ENCODE measurements around the gene CNOT4. TPM values are rescaled to one million over a fixed set of nuclear protein-coding genes. Genes with fewer than 3 reads are reported as not detected.

The CNOT4 gene
- total RNA-seq, 6 experiments from 2014 or later = 23.2 to 27.3 (median 25.1) TPM

- peaks cover 13% of the 10 kb centered on the region for H3K4me1 Mint-ChIP-seq (ENCODE audit: low read depth)
- H3K4me3 Mint-ChIP-seq = no peak overlapping the region
- peaks cover 8% of the 10 kb centered on the region; the same call in 1 of the 2 replicates for H3K36me3 Mint-ChIP-seq (ENCODE audit: low read depth)
- no peak overlapping the region for H3K27ac Mint-ChIP-seq
- TF ChIP-seq, protein P1, sequence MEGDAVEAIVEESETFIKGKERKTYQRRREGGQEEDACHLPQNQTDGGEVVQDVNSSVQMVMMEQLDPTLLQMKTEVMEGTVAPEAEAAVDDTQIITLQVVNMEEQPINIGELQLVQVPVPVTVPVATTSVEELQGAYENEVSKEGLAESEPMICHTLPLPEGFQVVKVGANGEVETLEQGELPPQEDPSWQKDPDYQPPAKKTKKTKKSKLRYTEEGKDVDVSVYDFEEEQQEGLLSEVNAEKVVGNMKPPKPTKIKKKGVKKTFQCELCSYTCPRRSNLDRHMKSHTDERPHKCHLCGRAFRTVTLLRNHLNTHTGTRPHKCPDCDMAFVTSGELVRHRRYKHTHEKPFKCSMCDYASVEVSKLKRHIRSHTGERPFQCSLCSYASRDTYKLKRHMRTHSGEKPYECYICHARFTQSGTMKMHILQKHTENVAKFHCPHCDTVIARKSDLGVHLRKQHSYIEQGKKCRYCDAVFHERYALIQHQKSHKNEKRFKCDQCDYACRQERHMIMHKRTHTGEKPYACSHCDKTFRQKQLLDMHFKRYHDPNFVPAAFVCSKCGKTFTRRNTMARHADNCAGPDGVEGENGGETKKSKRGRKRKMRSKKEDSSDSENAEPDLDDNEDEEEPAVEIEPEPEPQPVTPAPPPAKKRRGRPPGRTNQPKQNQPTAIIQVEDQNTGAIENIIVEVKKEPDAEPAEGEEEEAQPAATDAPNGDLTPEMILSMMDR (IDR thresholded peaks at IDR 0.05) = no peak
- DNase-seq = no peak
- H3K9me3 Mint-ChIP-seq = no peaks in the 10 kb centered on the region
- no peaks in the 10 kb centered on the region for H3K27me3 Mint-ChIP-seq (ENCODE audit: insufficient read depth)
These were observed 121.3 kb downstream of the CNOT4 start for GRCh38 chr7:135388616-135389015.

DNA sequence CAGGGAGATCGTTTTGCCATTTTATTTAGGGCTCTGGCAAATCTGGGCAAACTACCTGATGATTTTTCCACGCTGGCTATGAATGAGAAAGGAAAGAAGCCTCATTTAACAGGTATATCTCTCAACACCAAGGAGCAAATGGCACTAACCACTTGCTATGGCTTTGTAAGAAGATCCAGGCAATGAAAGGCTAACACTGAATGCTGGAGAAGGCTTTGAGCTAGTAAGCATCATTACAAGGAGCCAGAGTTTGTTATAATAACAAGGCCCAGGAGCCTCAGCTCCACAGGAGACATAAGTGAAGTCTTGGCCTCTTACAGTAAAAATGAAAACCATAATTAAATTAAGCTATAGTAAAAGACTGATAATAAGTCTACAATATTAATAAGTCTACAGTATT lies 123.1 kb downstream of the CNOT4 start:
- no peaks in the 10 kb centered on the region for H3K9me3 Mint-ChIP-seq
- peaks cover 13% of the 10 kb centered on the region for H3K4me1 Mint-ChIP-seq (ENCODE audit: low read depth)
- DNase-seq = no peak
- H3K27ac Mint-ChIP-seq = peak overlapping the region; percentile 15; the same call in 1 of the 2 replicates
- no peak overlapping the region for H3K4me3 Mint-ChIP-seq
- TF ChIP-seq, protein P1 (IDR thresholded peaks at IDR 0.05) = no peak
- no peaks in the 10 kb centered on the region for H3K27me3 Mint-ChIP-seq (ENCODE audit: insufficient read depth)
- H3K36me3 Mint-ChIP-seq (ENCODE audit: low read depth) = no peaks in the 10 kb centered on the region

DNA sequence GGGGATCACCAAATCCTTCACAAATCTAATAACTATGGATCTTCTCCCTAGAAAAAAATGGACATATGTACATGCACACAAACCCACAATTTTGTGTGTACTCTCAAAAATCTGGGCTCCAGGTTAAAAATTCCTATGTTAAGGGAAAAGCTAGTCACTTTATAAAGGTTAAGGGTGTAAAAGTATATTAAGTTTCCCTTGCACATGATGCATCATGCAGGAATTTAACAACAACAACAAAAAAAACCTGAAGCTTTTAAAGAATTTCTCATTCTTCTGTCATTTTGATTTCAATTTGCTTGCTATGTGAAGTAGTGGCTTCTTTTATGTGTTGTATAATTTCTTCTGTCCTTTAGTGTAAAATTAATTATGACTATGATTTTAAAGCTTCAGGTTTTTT lies 123.7 kb downstream of the CNOT4 start:
- peaks cover 13% of the 10 kb centered on the region for H3K4me1 Mint-ChIP-seq (ENCODE audit: low read depth)
- TF ChIP-seq, protein P1 (IDR thresholded peaks at IDR 0.05) = no peak
- no peak for DNase-seq
- no peak overlapping the region for H3K4me3 Mint-ChIP-seq
- H3K27ac Mint-ChIP-seq = peak overlapping the region; percentile 15; the same call in 1 of the 2 replicates
- no peaks in the 10 kb centered on the region for H3K9me3 Mint-ChIP-seq
- H3K27me3 Mint-ChIP-seq (ENCODE audit: insufficient read depth) = no peaks in the 10 kb centered on the region
- no peaks in the 10 kb centered on the region for H3K36me3 Mint-ChIP-seq (ENCODE audit: low read depth)

DNA sequence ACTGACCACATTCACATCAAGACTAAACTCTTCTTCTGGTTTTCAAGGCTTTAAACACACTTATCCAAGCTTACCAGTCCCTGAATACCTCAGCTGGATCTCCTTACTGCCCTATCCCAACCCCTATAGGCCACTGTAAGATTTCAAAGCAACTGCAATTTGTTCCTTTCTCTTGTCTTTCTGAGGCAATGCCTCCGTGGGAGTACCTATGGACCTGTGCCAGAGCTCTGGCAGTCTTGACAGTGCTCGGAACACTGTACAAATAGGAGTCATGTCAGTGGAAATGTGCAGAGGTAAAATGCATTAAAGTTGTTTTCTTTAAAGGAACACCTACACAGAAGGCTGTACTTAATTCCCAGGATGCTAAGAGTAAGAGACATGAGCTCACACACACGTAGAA lies 124.7 kb downstream of the CNOT4 start:
- no peaks in the 10 kb centered on the region for H3K9me3 Mint-ChIP-seq
- TF ChIP-seq, protein P1 (IDR thresholded peaks at IDR 0.05) = no peak
- H3K36me3 Mint-ChIP-seq (ENCODE audit: low read depth) = no peaks in the 10 kb centered on the region
- H3K27ac Mint-ChIP-seq = no peak overlapping the region
- H3K27me3 Mint-ChIP-seq (ENCODE audit: insufficient read depth) = no peaks in the 10 kb centered on the region
- DNase-seq = no peak
- no peak overlapping the region for H3K4me3 Mint-ChIP-seq
- peaks cover 13% of the 10 kb centered on the region for H3K4me1 Mint-ChIP-seq (ENCODE audit: low read depth)

GRCh38 chr7:135383525-135384175 lies 126.3 kb downstream of the CNOT4 start:
- H3K27ac Mint-ChIP-seq = no peak overlapping the region
- H3K9me3 Mint-ChIP-seq = no peaks in the 10 kb centered on the region
- H3K4me3 Mint-ChIP-seq = no peak overlapping the region
- H3K4me1 Mint-ChIP-seq (ENCODE audit: low read depth) = peaks cover 13% of the 10 kb centered on the region
- TF ChIP-seq, protein P1 (IDR thresholded peaks at IDR 0.05) = no peak
- H3K27me3 Mint-ChIP-seq (ENCODE audit: insufficient read depth) = no peaks in the 10 kb centered on the region
- DNase-seq = no peak
- H3K36me3 Mint-ChIP-seq (ENCODE audit: low read depth) = no peaks in the 10 kb centered on the region

All from HFFc6 (cell line).